Dendritic cell treated with granulocyte-macrophage colony-stimulating factor and Interleukin-4, amounts not matched to agents 40 ng/mL and 50 ng/mL, for 4 days (primary cell): ENCODE data around the gene ZCCHC10.
A peak's percentile ranks its signal among the peaks of the same experiment; 100 is the strongest.
"Not testable (repeated sequence)": the region's sequence is repeated elsewhere in the genome, so short reads cannot be mapped to it uniquely, and the experiment has no call there.

ENCODE experiments used
- H3K27ac Mint-ChIP-seq: one replicate; pipeline ENCODE4 v1.8.0; 2022; ENCODE audit warnings: mild to moderate bottlenecking, mixed read lengths
- H3K27me3 Mint-ChIP-seq: one replicate; pipeline ENCODE4 v1.8.0; 2022; ENCODE audit warnings: mild to moderate bottlenecking, mixed read lengths
- H3K36me3 Mint-ChIP-seq: one replicate; pipeline ENCODE4 v1.8.0; 2022; ENCODE audit warnings: low read depth, mixed read lengths
- H3K4me1 Mint-ChIP-seq: one replicate; pipeline ENCODE4 v1.8.0; 2022; ENCODE audit warnings: low read depth, mixed read lengths
- H3K4me3 Mint-ChIP-seq: one replicate; pipeline ENCODE4 v1.8.0; 2022; ENCODE audit warnings: mild to moderate bottlenecking, moderate library complexity, mixed read lengths
- H3K9me3 Mint-ChIP-seq: one replicate; pipeline ENCODE4 v1.8.0; 2022; ENCODE audit warnings: mixed read lengths
- intact Hi-C: fragments of 100-400 bp; cut with micrococcal nuclease; formaldehyde crosslinking; loops from one replicate; pipeline ENCODE4 v1.15.0; 2022

Gene ZCCHC10

DNA sequence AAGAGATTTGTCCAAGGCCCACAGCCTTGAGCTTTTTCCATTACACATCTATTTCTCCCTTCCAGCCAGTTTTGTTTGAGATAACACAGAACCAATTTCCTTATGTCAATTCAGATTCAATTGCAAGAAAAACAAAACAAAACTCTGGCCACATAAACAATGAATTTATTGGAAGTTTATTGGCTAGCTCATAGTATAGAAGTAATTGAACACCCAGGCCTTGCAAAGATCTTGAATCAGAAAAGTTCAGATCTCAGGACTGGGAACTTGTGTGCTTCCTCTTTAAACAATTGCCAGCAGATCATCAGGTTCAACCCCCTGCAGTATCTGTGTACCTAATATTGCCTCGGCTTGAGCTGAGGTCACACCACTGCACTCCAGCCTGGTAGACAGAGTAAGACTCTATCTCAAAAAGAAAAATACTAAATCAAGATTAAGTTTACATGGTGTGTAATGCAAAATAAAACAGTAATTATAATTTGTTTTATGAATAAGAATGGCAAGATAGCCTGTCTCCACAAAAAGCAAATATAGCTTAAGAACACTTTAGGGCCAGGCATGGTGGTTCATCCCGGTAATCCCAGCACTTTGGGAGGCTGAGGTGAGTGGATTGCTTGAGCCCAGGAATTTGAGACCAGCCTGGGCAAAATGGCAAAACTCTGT is 4.1 kb upstream of the ZCCHC10 start:
- Mint-ChIP-seq H3K9me3 (no peaks in the 10 kb centered on the region), H3K4me3 (no peak overlapping the region), H3K27ac (no peak overlapping the region), H3K4me1 (peaks cover 21% of the 10 kb centered on the region), H3K36me3 (peaks cover 8% of the 10 kb centered on the region), H3K27me3 (peaks cover 4% of the 10 kb centered on the region)
- intact Hi-C loops: no loop called here

DNA sequence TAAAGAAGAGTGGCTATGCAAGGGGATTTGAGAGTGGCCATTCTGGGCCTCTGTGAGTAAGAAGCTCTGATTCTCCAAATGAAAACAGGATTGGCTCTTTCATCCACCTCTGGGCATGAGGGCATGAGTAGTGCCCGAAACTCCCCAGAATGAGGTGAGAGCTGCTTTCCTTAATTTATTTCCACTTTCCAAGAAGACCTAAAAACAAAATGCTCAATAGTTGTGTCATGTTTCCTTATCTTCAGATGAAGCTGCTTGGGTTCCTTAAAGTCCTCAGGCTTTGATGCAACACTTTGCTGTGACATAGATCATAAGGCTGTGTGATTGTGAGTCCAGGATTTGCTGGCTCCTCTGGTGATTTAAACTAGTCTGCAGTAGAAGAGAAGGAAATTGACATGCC is 3.1 kb upstream of the ZCCHC10 start:
- intact Hi-C loops: no loop called here
- Mint-ChIP-seq H3K4me1 (peaks cover 25% of the 10 kb centered on the region), H3K9me3 (no peaks in the 10 kb centered on the region), H3K4me3 (no peak overlapping the region), H3K27me3 (peaks cover 4% of the 10 kb centered on the region), H3K36me3 (peaks cover 8% of the 10 kb centered on the region), H3K27ac (no peak overlapping the region)

DNA sequence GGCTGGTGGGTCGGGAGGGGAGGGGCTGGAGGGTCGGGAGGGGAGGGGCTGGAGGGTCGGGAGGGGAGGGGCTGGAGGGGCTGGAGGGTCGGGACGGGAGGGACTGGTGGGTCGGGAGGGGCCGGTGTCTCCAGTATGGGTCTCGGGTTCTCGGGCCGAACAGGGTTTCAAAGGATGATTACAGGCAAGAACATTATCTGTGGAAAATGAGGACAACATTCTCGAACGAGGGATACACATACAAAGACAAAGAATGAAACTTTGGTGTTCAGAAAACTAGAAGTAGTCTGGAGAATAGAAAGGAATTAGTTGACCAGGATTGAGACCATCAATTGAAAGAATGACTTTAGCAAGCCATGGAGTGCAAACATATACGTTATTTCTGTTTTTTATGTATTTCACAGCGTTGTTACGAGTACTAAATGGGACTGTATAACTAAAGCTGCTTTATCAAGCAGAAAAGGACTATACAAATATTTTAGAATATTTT is 360 bp upstream of the ZCCHC10 start:
- peaks cover 17% of the 10 kb centered on the region for H3K4me1 Mint-ChIP-seq
- H3K36me3 Mint-ChIP-seq: peaks cover 17% of the 10 kb centered on the region
- peak overlapping the region; percentile 85 for H3K4me3 Mint-ChIP-seq
- H3K9me3 Mint-ChIP-seq: no peaks in the 10 kb centered on the region
- H3K27me3 Mint-ChIP-seq: peaks cover 4% of the 10 kb centered on the region
- intact Hi-C loops: loop anchor here (1.0 to 2.0 kb wide), 2 partner anchors 26 to 64 kb away; partner anchors contain the start of genes AFF4 and HSPA4
- peak overlapping the region; percentile 98 for H3K27ac Mint-ChIP-seq

GRCh38 chr5:133019471-133019870 is 6.9 kb downstream of the ZCCHC10 start:
- H3K9me3 Mint-ChIP-seq, H3K27me3 Mint-ChIP-seq, H3K4me3 Mint-ChIP-seq, intact Hi-C loops, H3K27ac Mint-ChIP-seq: not testable (repeated sequence)
- Mint-ChIP-seq H3K4me1 (peaks cover 11% of the 10 kb centered on the region), H3K36me3 (peaks cover 53% of the 10 kb centered on the region)

DNA sequence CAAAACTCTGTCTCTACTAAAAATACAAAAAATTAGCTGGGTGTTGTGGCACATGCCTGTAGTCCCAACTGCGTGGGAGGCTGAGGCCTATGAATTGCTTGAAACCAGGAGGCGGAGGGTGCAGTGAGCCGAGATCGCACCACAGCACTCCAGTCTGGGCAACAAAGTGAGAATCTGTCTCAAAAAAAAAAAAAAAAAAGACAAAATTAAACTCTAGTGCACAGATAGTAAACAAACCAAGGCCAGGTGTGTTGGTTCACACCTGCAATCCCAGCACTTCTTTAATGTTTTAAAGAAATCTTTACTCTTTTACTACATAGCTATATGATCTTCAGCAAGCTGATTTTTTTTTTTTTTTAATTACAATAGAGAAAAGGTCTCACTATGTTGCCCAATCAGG is 8.4 kb downstream of the ZCCHC10 start:
- H3K4me3 Mint-ChIP-seq: no peak overlapping the region
- intact Hi-C loops: no loop called here
- H3K4me1 Mint-ChIP-seq: peaks cover 5% of the 10 kb centered on the region
- no peaks in the 10 kb centered on the region for H3K27me3 Mint-ChIP-seq
- H3K27ac Mint-ChIP-seq: no peak overlapping the region
- no peaks in the 10 kb centered on the region for H3K9me3 Mint-ChIP-seq
- H3K36me3 Mint-ChIP-seq: peaks cover 52% of the 10 kb centered on the region

DNA sequence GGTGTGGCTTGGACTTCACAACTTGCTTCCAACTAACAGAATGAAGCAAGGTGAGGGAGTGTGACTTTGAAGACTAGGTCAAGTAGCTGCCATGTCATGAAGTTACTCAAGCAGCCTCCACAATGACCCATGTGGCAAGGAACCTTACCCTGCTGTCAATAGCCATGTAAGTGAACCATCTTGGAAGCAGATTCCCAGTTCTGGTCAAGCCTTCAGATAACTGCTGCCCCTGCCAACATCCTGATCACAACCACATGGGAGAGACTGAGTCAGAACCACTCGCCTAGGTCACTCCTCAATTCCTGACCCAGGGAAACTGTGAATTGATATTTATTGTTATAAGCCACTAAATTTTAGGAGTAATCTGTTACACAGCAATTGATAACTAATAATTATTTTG is 10.9 kb downstream of the ZCCHC10 start:
- peaks cover 38% of the 10 kb centered on the region for H3K36me3 Mint-ChIP-seq
- H3K27ac Mint-ChIP-seq: no peak overlapping the region
- intact Hi-C loops: no loop called here
- no peaks in the 10 kb centered on the region for H3K9me3 Mint-ChIP-seq
- peaks cover 5% of the 10 kb centered on the region for H3K4me1 Mint-ChIP-seq
- H3K4me3 Mint-ChIP-seq: no peak overlapping the region
- no peaks in the 10 kb centered on the region for H3K27me3 Mint-ChIP-seq

DNA sequence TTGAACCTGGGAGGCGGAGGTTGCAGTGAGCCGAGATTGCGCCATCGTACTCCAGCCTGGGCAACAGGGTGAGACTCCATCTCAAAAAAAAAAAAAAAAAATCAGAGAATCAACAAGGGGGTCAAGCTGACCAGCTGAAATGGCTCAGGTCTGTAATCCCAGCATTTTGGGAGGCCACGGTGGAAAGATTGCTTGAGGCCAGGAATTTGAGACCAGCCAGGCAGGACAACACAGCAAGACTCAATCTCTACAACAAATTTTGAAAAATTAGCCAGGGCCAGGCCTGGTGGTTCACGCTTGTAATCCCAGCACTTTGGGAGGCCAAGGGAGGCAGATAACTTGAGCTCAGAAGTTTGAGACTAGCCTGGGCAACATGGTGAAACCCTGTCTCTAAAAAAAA is 17.9 kb downstream of the ZCCHC10 start:
- H3K4me1 Mint-ChIP-seq, H3K27me3 Mint-ChIP-seq, H3K4me3 Mint-ChIP-seq, H3K9me3 Mint-ChIP-seq, H3K27ac Mint-ChIP-seq: not testable (repeated sequence)
- H3K36me3 Mint-ChIP-seq: peaks cover 37% of the 10 kb centered on the region
- intact Hi-C loops: loop anchor here (10.0 kb wide), 1 partner anchor 74 kb away; no protein-coding TSS in a partner anchor

DNA sequence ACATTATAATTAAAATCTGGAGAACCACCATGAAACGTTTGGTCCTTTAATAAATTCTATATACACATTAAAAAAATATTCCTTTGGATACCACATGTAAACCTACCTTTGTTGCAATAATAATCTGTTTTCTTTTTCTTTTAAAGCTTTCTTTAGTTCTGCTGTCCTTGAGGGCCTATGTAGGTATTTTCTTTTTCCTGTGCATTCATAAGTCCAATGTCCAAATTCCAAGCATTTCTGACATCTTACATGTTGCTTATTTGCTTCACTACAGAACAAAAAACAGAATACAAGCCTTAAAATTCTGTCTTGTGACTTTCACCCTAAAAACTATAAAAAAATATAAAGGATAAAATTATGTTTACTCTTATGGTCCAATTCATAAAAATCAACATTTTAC is 19.7 kb downstream of the ZCCHC10 start:
- no peak overlapping the region for H3K27ac Mint-ChIP-seq

DNA sequence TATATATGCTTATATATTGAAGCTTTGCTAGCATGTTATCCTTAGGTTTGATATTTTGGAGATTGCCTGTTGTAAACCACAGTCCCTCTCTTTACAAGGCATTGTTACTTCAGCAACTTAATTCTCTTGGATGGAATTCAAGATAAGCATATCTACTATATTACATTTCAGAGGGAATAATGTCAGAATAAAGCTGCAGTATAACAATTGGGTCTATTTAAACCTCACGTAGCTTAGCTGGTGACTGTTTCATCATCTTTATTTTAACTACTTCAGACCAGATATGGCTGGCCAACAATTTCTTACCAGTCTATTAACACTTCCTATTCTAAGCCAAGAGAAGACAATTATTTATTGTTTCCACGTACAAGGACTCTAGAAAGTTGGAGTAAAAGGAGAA is 27.1 kb downstream of the ZCCHC10 start:
- no peak overlapping the region for H3K27ac Mint-ChIP-seq
- H3K27me3 Mint-ChIP-seq: no peaks in the 10 kb centered on the region
- peaks cover 48% of the 10 kb centered on the region for H3K36me3 Mint-ChIP-seq
- no peak overlapping the region for H3K4me3 Mint-ChIP-seq
- intact Hi-C loops: no loop called here
- no peaks in the 10 kb centered on the region for H3K9me3 Mint-ChIP-seq
- peaks cover 10% of the 10 kb centered on the region for H3K4me1 Mint-ChIP-seq

More for the DNA sequence above, 19.7 kb downstream of the ZCCHC10 start:
- H3K4me1 Mint-ChIP-seq: no peaks in the 10 kb centered on the region
- H3K27me3 Mint-ChIP-seq: no peaks in the 10 kb centered on the region
- H3K4me3 Mint-ChIP-seq: no peak overlapping the region
- peaks cover 45% of the 10 kb centered on the region for H3K36me3 Mint-ChIP-seq
- intact Hi-C loops: loop anchor here (10.0 kb wide), 1 partner anchor 72 kb away; no protein-coding TSS in a partner anchor
- H3K9me3 Mint-ChIP-seq: no peaks in the 10 kb centered on the region

DNA sequence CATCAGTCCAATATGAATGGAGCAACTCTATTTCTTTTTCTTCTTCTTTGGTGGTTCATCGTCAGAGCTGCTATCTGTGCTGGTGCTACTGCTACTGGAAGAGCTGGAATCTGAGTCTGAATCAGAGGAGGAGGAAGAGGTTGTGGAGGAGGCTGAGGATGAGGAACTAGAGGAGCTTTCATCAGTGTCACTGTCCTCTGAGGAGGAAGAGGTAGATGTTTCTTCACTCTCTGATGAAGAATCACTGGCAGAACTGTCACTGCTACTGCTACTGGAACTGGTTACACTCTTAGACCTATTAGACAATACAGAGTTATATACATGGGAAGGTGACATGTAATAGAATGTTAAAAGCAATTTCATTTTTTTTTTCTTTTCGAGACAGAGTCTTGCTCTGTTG is 27.8 kb downstream of the ZCCHC10 start:
- Mint-ChIP-seq H3K4me1 (peaks cover 10% of the 10 kb centered on the region), H3K27me3 (no peaks in the 10 kb centered on the region), H3K4me3 (no peak overlapping the region), H3K9me3 (no peaks in the 10 kb centered on the region), H3K27ac (no peak overlapping the region), H3K36me3 (peaks cover 46% of the 10 kb centered on the region)
- intact Hi-C loops: no loop called here

GRCh38 chr5:132996307-132996706 is 30.0 kb downstream of the ZCCHC10 start:
- Mint-ChIP-seq H3K27ac (no peak overlapping the region), H3K4me1 (peaks cover 10% of the 10 kb centered on the region), H3K27me3 (no peaks in the 10 kb centered on the region), H3K36me3 (peaks cover 34% of the 10 kb centered on the region), H3K9me3 (no peaks in the 10 kb centered on the region), H3K4me3 (no peak overlapping the region)
- intact Hi-C loops: no loop called here

GRCh38 chr5:132987531-132988408 is 38.6 kb downstream of the ZCCHC10 start:
- Mint-ChIP-seq H3K4me3 (no peak overlapping the region), H3K9me3 (no peaks in the 10 kb centered on the region), H3K36me3 (no peaks in the 10 kb centered on the region), H3K27ac (no peak overlapping the region), H3K4me1 (no peaks in the 10 kb centered on the region), H3K27me3 (peaks cover 5% of the 10 kb centered on the region)
- intact Hi-C loops: no loop called here

GRCh38 chr5:132982971-132983370 is 43.4 kb downstream of the ZCCHC10 start:
- intact Hi-C loops, H3K36me3 Mint-ChIP-seq, H3K9me3 Mint-ChIP-seq, H3K27ac Mint-ChIP-seq, H3K4me3 Mint-ChIP-seq, H3K27me3 Mint-ChIP-seq, H3K4me1 Mint-ChIP-seq: not testable (repeated sequence)

DNA sequence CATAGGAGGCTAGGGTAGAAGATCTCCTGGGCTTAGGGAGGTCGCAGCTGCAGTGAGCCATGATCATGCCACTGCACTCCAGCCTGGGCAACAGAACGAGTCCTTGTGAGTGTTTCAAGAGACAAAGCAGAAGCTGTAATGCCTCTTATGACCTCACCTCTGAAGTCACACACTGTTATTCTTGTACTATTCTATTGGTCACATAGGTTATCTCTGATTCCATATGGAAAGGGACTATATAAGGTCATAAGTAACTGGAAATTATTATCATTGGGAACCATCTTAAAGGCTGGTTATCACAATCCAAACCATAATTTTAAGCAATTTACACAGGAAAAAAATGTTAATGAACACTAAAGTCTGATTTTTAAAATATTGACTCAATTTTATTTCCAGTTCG is 45.1 kb downstream of the ZCCHC10 start:
- Mint-ChIP-seq H3K27me3 (peaks cover 2% of the 10 kb centered on the region), H3K4me1 (peaks cover 9% of the 10 kb centered on the region), H3K4me3 (no peak overlapping the region), H3K36me3 (no peaks in the 10 kb centered on the region), H3K9me3 (no peaks in the 10 kb centered on the region), H3K27ac (no peak overlapping the region)
- intact Hi-C loops: no loop called here
